Mammary epithelial cell (primary cell): ENCODE results near the gene OR14K1.

Source experiments
- CTCF ChIP-seq, 2 donors: IDR thresholded peaks in 1 of 2; conservative IDR thresholded peaks in 1 of 2; 2 replicates each; pipeline ENCODE4 v1.5.1; 2011 to 2012; ENCODE audit warnings: inconsistent platforms in 2 of 2, low read length in 2 of 2, mild to moderate bottlenecking in 2 of 2, control low read depth in 1 of 2, low read depth in 1 of 2; ENCODE audit not compliant: insufficient read depth in 1 of 2; ENCODE audit errors: extremely low read depth in 1 of 2
- EZH2 ChIP-seq: IDR thresholded peaks from 2 replicates; pipeline ENCODE4 v1.6.1; 2012; ENCODE audit warnings: low read length, inconsistent platforms, borderline replicate concordance

- no peak for TF ChIP-seq CTCF (conservative IDR thresholded peaks at IDR 0.05 in 1 of 2, IDR thresholded peaks at IDR 0.05 in 1 of 2; ENCODE audit: extremely low read depth in 1 of 2, insufficient read depth in 1 of 2, low read depth in 1 of 2, low read length in 2 of 2)
- TF ChIP-seq EZH2: no peak
Measured at GRCh38 chr1:247701338-247701737, 37.1 kb upstream of the OR14K1 start.
